CD14-positive monocyte (primary cell): ENCODE results near the gene BRAT1. TPM values are rescaled to one million over a fixed set of nuclear protein-coding genes. Genes with fewer than 3 reads are reported as not detected.

Source experiments
- DNase-seq, 3 donors: peaks; one replicate each; pipeline ENCODE4 v3.0.0-alpha.2; 2011 to 2022
- H2AFZ ChIP-seq: 2 replicates; pipeline ENCODE4 v1.6.0; 2012; ENCODE audit warnings: mild to moderate bottlenecking, low read depth, low read length, inconsistent platforms; ENCODE audit not compliant: insufficient read depth, poor library complexity, severe bottlenecking
- H3K27ac ChIP-seq, 2 donors: 1 replicate in 1 of 2; 2 replicates in 1 of 2; pipeline ENCODE4 v1.5.1; 2012 to 2013; ENCODE audit warnings: low read length in 2 of 2, control low read depth in 1 of 2, inconsistent platforms in 1 of 2, low read depth in 1 of 2, mild to moderate bottlenecking in 1 of 2
- H3K27me3 ChIP-seq, 2 donors: one replicate each; pipeline versions ENCODE4 v1.6.0 to v1.6.1; 2011 to 2013; ENCODE audit warnings: low read length in 2 of 2; ENCODE audit not compliant: control insufficient read depth in 2 of 2, insufficient read depth in 2 of 2
- H3K36me3 ChIP-seq, 2 donors: replicated peaks in 1 of 2; 1 replicate in 1 of 2; 2 replicates in 1 of 2; pipeline versions ENCODE4 v1.5.1 to v1.6.1; 2012 to 2013; ENCODE audit warnings: low read length in 2 of 2, control low read depth in 1 of 2, inconsistent platforms in 1 of 2, mild to moderate bottlenecking in 1 of 2; ENCODE audit not compliant: insufficient read depth in 2 of 2, control insufficient read depth in 1 of 2
- H3K4me1 ChIP-seq, 2 donors: 1 replicate in 1 of 2; 2 replicates in 1 of 2; pipeline versions ENCODE4 v1.5.1 to v1.6.1; 2012 to 2013; ENCODE audit warnings: low read length in 2 of 2, control low read depth in 1 of 2, inconsistent platforms in 1 of 2, mild to moderate bottlenecking in 1 of 2, moderate library complexity in 1 of 2; ENCODE audit not compliant: insufficient read depth in 2 of 2, control insufficient read depth in 1 of 2
- H3K4me2 ChIP-seq: replicated peaks from 2 replicates; pipeline ENCODE3; 2012; ENCODE audit warnings: low read length, moderate library complexity, mild to moderate bottlenecking; ENCODE audit not compliant: poor library complexity, severe bottlenecking; ENCODE audit errors: extremely low read depth
- H3K4me3 ChIP-seq, 3 experiments: fragments of 200-600 bp in 1 of 3; sonication (generic) in 1 of 3; replicated peaks in 1 of 3; 1 replicate in 2 of 3; 2 replicates in 1 of 3; pipeline ENCODE4 v1.5.1; 2011 to 2013; ENCODE audit warnings: low read length in 3 of 3, mild to moderate bottlenecking in 3 of 3, control low read depth in 2 of 3, low read depth in 2 of 3, inconsistent platforms in 1 of 3, moderate library complexity in 1 of 3
- H3K79me2 ChIP-seq: 2 replicates; pipeline ENCODE4 v1.6.0; 2012; ENCODE audit warnings: mild to moderate bottlenecking, control low read depth, inconsistent platforms, low read length, moderate library complexity; ENCODE audit not compliant: insufficient read depth
- H3K9ac ChIP-seq: 2 replicates; pipeline ENCODE4 v1.6.0; 2017; ENCODE audit warnings: low read length, mild to moderate bottlenecking; ENCODE audit not compliant: insufficient read depth, poor library complexity, severe bottlenecking
- H3K9me3 ChIP-seq, 2 donors: replicated peaks in 1 of 2; 1 replicate in 1 of 2; 2 replicates in 1 of 2; pipeline versions ENCODE4 v1.5.1 to v1.6.1; 2012 to 2013; ENCODE audit warnings: low read length in 2 of 2, control low read depth in 1 of 2; ENCODE audit not compliant: control insufficient read depth in 1 of 2, insufficient read depth in 1 of 2
- H4K20me1 ChIP-seq: 2 replicates; pipeline ENCODE4 v1.6.0; 2012; ENCODE audit warnings: mild to moderate bottlenecking, low read length, control low read depth, moderate library complexity; ENCODE audit not compliant: insufficient read depth
- H3K27ac Mint-ChIP-seq, 7 donors: one replicate each; pipeline ENCODE4 v1.8.0; 2020; ENCODE audit warnings: mild to moderate bottlenecking in 7 of 7, mixed read lengths in 7 of 7, moderate library complexity in 6 of 7, inconsistent platforms in 2 of 7
- H3K27me3 Mint-ChIP-seq, 3 donors: one replicate each; pipeline ENCODE4 v1.8.0; 2021 to 2022; ENCODE audit warnings: low read depth in 3 of 3, mild to moderate bottlenecking in 3 of 3, mixed read lengths in 3 of 3, moderate library complexity in 3 of 3, inconsistent platforms in 1 of 3
- H3K36me3 Mint-ChIP-seq, 2 donors: one replicate each; pipeline ENCODE4 v1.8.0; 2020; ENCODE audit warnings: mixed read lengths in 2 of 2, inconsistent platforms in 1 of 2, mild to moderate bottlenecking in 1 of 2
- H3K4me1 Mint-ChIP-seq: one replicate; pipeline ENCODE4 v1.8.0; 2020; ENCODE audit warnings: mild to moderate bottlenecking, mixed read lengths
- H3K4me3 Mint-ChIP-seq, 2 donors: one replicate each; pipeline ENCODE4 v1.8.0; 2020; ENCODE audit warnings: mild to moderate bottlenecking in 2 of 2, mixed read lengths in 2 of 2, moderate library complexity in 1 of 2
- H3K9me3 Mint-ChIP-seq, 7 donors: one replicate each; pipeline ENCODE4 v1.8.0; 2020 to 2022; ENCODE audit warnings: mixed read lengths in 7 of 7, mild to moderate bottlenecking in 6 of 7, moderate library complexity in 6 of 7, inconsistent platforms in 2 of 7
- WGBS: methylation state at CpG from one replicate; pipeline ENCODE4 v1.1.5; 2013; ENCODE audit warnings: missing lambda C conversion rate; ENCODE audit not compliant: insufficient coverage; 5-methylcytosine and 5-hydroxymethylcytosine counted together
- intact Hi-C, 2 donors: fragments of 100-400 bp; cut with micrococcal nuclease; formaldehyde crosslinking; loops; one replicate each; pipeline versions ENCODE4 v1.15.0 to v1.15.1; 2023
- polyA plus RNA-seq, 3 donors: library from polyadenylated mRNA; depleted of rRNA in 1 of 3; unstranded in 2 of 3; stranded (reverse) in 1 of 3; fragments of 300-500 nt in 2 of 3; fragments of >200 nt in 1 of 3; fragmentation: Illumina TruSeq in 2 of 3; gene quantifications; 1 replicate in 2 of 3; 2 replicates in 1 of 3; pipeline ENCODE4 v1.2.3, GENCODE V29; 2012 to 2021
- TF ChIP-seq, protein P1 (sequence below): fragments of 200-600 bp; IDR thresholded peaks from one replicate; pipeline ENCODE4 v1.8.0; 2022; ENCODE audit warnings: antibody characterized with exemption, mild to moderate bottlenecking

Gene BRAT1
- polyA plus RNA-seq, 3 donors = 31.6 to 34.2 (median 32.5) TPM

DNA sequence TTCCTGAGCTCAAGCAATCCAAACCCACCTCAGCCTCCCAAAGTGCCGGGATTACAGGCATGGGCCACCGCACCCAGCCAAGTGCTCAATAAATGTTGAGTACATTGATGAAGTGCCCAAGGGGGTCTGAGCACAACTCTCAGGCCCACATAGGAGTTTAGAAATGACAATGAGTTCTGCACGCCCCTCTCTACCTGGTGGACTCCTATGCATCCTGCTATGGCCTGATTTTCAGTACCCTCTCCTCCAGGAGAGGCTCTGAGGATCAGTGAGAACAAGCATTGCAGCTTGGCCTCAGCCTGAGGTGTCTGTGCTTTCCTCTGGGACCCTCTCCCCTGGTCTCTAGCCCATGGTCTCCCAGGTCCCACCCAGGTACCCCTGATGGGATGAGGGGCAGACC, 58.3 kb downstream of the BRAT1 start:
- intact Hi-C loops = no loop called here
- TF ChIP-seq, protein P1, sequence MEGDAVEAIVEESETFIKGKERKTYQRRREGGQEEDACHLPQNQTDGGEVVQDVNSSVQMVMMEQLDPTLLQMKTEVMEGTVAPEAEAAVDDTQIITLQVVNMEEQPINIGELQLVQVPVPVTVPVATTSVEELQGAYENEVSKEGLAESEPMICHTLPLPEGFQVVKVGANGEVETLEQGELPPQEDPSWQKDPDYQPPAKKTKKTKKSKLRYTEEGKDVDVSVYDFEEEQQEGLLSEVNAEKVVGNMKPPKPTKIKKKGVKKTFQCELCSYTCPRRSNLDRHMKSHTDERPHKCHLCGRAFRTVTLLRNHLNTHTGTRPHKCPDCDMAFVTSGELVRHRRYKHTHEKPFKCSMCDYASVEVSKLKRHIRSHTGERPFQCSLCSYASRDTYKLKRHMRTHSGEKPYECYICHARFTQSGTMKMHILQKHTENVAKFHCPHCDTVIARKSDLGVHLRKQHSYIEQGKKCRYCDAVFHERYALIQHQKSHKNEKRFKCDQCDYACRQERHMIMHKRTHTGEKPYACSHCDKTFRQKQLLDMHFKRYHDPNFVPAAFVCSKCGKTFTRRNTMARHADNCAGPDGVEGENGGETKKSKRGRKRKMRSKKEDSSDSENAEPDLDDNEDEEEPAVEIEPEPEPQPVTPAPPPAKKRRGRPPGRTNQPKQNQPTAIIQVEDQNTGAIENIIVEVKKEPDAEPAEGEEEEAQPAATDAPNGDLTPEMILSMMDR = no peak
- Histone ChIP-seq H3K4me2 (no peak overlapping the region), H3K4me3 (no peak overlapping the region), H3K27ac (no peak overlapping the region), H3K4me1 (peaks cover 0 to 3% of the 10 kb centered on the region in 2 donors), H3K79me2 (no peaks in the 10 kb centered on the region), H3K36me3 (no peaks in the 10 kb centered on the region), H3K9ac (peak overlapping the region; percentile 15), H2AFZ (no peak overlapping the region), H4K20me1 (no peaks in the 10 kb centered on the region), H3K9me3 (no peaks in the 10 kb centered on the region), H3K27me3 (peaks cover 0 to 20% of the 10 kb centered on the region in 2 donors)
- DNase-seq = no peak
- peaks cover 2% of the 10 kb centered on the region for H3K4me1 Mint-ChIP-seq
- H3K36me3 Mint-ChIP-seq = no peaks in the 10 kb centered on the region
- peaks cover 16 to 38% (median 25%) of the 10 kb centered on the region in 3 donors for H3K27me3 Mint-ChIP-seq
- no peak overlapping the region for H3K4me3 Mint-ChIP-seq
- peak overlapping the region in 1 of 7 donors; percentile 4 for H3K27ac Mint-ChIP-seq
- peaks cover 0 to 4% (median 2%) of the 10 kb centered on the region in 7 donors for H3K9me3 Mint-ChIP-seq
- WGBS = 90% methylated on average over 3 of the region's 3 CpGs

DNA sequence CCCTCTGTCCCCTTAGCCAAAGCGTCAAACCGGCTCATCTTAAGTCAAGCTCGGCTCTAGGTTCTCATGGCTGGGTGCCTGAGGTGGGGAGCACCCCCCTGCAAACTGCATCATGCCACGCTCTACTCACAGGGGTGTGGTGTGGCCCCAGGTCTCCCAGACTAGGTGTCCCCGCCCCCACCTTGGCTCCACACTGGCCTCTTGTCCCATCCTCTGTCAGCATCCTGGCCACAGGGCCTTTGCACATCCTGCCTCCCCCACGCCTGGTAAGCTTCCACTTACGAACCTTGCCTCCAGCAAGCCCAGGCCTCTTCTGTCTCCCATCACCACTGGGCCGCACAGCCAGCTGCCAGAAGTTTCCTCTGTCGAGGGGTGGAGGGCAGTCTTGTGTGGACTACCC, 58.9 kb downstream of the BRAT1 start:
- peaks cover 0 to 7% (median 2%) of the 10 kb centered on the region in 7 donors for H3K9me3 Mint-ChIP-seq
- DNase-seq = no peak
- Histone ChIP-seq H3K27me3 (peaks cover 0 to 20% of the 10 kb centered on the region in 2 donors), H3K4me3 (no peak overlapping the region), H2AFZ (no peak overlapping the region), H3K9ac (no peak overlapping the region), H3K79me2 (no peaks in the 10 kb centered on the region), H3K36me3 (no peaks in the 10 kb centered on the region), H3K27ac (no peak overlapping the region), H3K9me3 (no peaks in the 10 kb centered on the region), H4K20me1 (no peaks in the 10 kb centered on the region), H3K4me2 (no peak overlapping the region), H3K4me1 (peaks cover 0 to 3% of the 10 kb centered on the region in 2 donors)
- no peaks in the 10 kb centered on the region for H3K36me3 Mint-ChIP-seq
- TF ChIP-seq, protein P1 = no peak
- 98% methylated on average over 7 of the region's 9 CpGs for WGBS
- intact Hi-C loops = no loop called here
- peaks cover 18 to 42% (median 27%) of the 10 kb centered on the region in 3 donors for H3K27me3 Mint-ChIP-seq
- peaks cover 2% of the 10 kb centered on the region for H3K4me1 Mint-ChIP-seq
- no peak overlapping the region for H3K4me3 Mint-ChIP-seq
- no peak overlapping the region for H3K27ac Mint-ChIP-seq
